Activated B cell treated with CpG ODN at 0.5 μM for 24 hours (primary cell): ENCODE results near the gene GIPC2. TPM values are rescaled to one million over a fixed set of nuclear protein-coding genes. Genes with fewer than 3 reads are reported as not detected.

Experiments
- ATAC-seq: fragments of 200-7000 bp; cut with Tn5 transposase; one replicate; pipeline ENCODE4 v1.10.0; 2021; ENCODE audit warnings: low read depth, mild to moderate bottlenecking, moderate library complexity
- CTCF ChIA-PET: fragments of 350-600 bp; sonication (Branson Sonifier 250); formaldehyde crosslinking; loops from one replicate; lab custom pipeline; 2021; ENCODE audit warnings: antibody characterized with exemption; lab: Charles Lee
- POLR2A ChIA-PET: fragments of 350-600 bp; sonication (Branson Sonifier 250); formaldehyde crosslinking; loops from one replicate; lab custom pipeline; 2021; ENCODE audit warnings: antibody characterized with exemption; lab: Charles Lee
- DNase-seq: peaks from one replicate; pipeline ENCODE4 v3.0.0; 2022
- H3K27ac Mint-ChIP-seq: one replicate; pipeline ENCODE4 v1.8.0; 2020; ENCODE audit warnings: mixed read lengths
- H3K27me3 Mint-ChIP-seq: one replicate; pipeline ENCODE4 v1.8.0; 2021; ENCODE audit warnings: mixed read lengths
- H3K36me3 Mint-ChIP-seq: one replicate; pipeline ENCODE4 v1.8.0; 2021; ENCODE audit warnings: low read depth, mixed read lengths
- H3K4me1 Mint-ChIP-seq: one replicate; pipeline ENCODE4 v1.8.0; 2021; ENCODE audit warnings: mixed read lengths
- H3K4me3 Mint-ChIP-seq: one replicate; pipeline ENCODE4 v1.8.0; 2020; ENCODE audit warnings: mild to moderate bottlenecking, mixed read lengths
- H3K9me3 Mint-ChIP-seq: one replicate; pipeline ENCODE4 v1.8.0; 2020; ENCODE audit warnings: mixed read lengths
- intact Hi-C: fragments of 100-400 bp; cut with micrococcal nuclease; formaldehyde crosslinking; loops from one replicate; pipeline ENCODE4 v1.15.1; 2024
- total RNA-seq: library from RNA; stranded (reverse); gene quantifications from 2 replicates; pipeline ENCODE4 v1.2.3, GENCODE V29; 2022
- TF ChIP-seq, protein P1 (sequence below): fragments of 200-600 bp; IDR thresholded peaks from one replicate; pipeline ENCODE4 v1.8.0; 2022; ENCODE audit warnings: antibody characterized with exemption, mild to moderate bottlenecking

GIPC2 gene
- total RNA-seq, 1 donor from 2014 or later, result not detected

DNA sequence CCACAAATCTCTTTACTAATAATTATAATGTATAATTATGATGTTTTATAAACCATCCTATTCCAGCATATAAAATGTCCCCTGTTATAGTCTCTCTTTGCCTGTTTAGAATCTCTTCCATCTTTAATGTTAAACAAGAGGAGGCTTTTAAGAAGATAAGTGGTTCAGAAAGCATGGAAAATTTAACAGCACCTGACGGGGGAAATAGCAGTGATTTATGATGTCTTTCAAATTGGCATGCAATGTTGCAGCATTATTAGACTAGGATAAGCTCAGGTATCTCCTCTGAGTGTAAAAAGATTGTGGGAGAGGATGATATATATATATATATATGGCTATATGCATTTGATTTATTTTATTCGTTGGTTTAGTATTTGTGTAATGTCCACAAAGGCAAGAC is 24.4 kb downstream of the GIPC2 start:
- DNase-seq, result no peak
- H3K4me3 Mint-ChIP-seq, result no peak overlapping the region
- CTCF ChIA-PET, result no interaction called here
- no peaks in the 10 kb centered on the region for H3K36me3 Mint-ChIP-seq
- no peak overlapping the region for H3K27ac Mint-ChIP-seq
- POLR2A ChIA-PET, result no interaction called here
- intact Hi-C loops, result no loop called here
- no peak for ATAC-seq
- TF ChIP-seq, protein P1, sequence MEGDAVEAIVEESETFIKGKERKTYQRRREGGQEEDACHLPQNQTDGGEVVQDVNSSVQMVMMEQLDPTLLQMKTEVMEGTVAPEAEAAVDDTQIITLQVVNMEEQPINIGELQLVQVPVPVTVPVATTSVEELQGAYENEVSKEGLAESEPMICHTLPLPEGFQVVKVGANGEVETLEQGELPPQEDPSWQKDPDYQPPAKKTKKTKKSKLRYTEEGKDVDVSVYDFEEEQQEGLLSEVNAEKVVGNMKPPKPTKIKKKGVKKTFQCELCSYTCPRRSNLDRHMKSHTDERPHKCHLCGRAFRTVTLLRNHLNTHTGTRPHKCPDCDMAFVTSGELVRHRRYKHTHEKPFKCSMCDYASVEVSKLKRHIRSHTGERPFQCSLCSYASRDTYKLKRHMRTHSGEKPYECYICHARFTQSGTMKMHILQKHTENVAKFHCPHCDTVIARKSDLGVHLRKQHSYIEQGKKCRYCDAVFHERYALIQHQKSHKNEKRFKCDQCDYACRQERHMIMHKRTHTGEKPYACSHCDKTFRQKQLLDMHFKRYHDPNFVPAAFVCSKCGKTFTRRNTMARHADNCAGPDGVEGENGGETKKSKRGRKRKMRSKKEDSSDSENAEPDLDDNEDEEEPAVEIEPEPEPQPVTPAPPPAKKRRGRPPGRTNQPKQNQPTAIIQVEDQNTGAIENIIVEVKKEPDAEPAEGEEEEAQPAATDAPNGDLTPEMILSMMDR, result no peak
- H3K4me1 Mint-ChIP-seq, result no peaks in the 10 kb centered on the region
- H3K9me3 Mint-ChIP-seq, result no peaks in the 10 kb centered on the region
- peaks cover 15% of the 10 kb centered on the region for H3K27me3 Mint-ChIP-seq

DNA sequence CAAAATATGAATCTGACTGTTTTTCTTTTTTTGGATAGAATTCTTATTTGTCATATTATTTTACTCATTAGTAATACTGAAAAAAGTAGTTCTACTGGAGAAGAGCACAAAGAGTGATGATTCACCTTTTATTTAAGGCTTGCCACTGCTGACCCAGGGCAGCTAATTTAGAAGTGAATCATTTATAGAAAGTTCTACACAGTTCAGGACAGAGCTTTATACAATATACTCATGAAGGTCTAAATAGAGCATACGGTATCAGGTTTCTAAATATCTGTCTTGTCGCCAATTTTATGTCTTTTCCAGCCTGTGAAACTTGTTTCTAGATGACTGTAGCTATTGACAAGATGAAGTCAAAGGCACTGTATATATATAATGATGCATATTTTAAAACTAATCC is 25.0 kb downstream of the GIPC2 start:
- Mint-ChIP-seq H3K4me3 (no peak overlapping the region), H3K4me1 (no peaks in the 10 kb centered on the region), H3K27ac (no peak overlapping the region), H3K9me3 (no peaks in the 10 kb centered on the region), H3K36me3 (no peaks in the 10 kb centered on the region), H3K27me3 (peaks cover 13% of the 10 kb centered on the region)
- ChIA-PET CTCF (no interaction called here), POLR2A (no interaction called here)
- intact Hi-C loops, result no loop called here
- TF ChIP-seq, protein P1, result no peak
- DNase-seq (no peak), ATAC-seq (no peak)

DNA sequence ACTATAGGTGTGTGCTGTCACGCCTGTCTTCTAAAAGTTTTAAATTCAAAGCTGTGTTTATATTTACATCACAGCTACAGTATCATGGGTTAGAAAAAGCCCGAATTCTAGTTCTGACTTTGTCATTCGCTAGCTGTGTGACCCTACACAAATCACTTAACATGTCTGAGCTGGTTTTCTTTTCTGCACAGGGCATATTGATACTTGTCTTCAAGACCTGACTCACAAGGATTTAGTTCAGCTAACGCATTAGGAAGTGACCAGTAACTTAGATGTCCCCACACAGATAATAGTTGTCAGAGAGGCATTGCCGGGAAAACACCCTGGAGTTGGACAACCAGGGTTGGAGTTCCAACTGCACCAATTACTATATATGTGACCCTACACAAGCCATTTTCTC is 25.9 kb downstream of the GIPC2 start:
- H3K4me1 Mint-ChIP-seq, result no peaks in the 10 kb centered on the region
- ChIA-PET CTCF (no interaction called here), POLR2A (no interaction called here)
- H3K27me3 Mint-ChIP-seq, result peaks cover 13% of the 10 kb centered on the region
- DNase-seq, result no peak
- H3K4me3 Mint-ChIP-seq, result no peak overlapping the region
- TF ChIP-seq, protein P1, result no peak
- no peaks in the 10 kb centered on the region for H3K9me3 Mint-ChIP-seq
- no peak for ATAC-seq
- intact Hi-C loops, result no loop called here
- H3K36me3 Mint-ChIP-seq, result no peaks in the 10 kb centered on the region
- H3K27ac Mint-ChIP-seq, result no peak overlapping the region

DNA sequence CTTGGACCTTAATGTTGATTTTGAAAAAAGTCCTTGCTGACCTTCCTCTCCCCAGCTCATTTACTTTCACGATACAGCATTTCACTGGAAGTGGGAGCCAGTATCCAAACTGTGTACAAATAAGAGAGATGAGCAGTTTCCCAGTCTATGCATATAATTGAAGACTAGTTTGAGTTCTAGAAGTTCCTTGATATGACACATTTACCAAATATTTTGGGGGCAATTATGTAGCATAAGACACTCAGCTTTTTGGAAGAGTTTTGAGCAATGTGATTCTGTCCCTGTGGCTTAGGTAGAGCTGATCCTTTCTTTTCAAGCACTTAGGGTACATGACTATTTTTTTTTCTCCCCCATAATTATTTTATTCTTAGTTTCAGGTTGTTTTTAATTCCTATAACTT is 26.4 kb downstream of the GIPC2 start:
- Mint-ChIP-seq H3K27me3 (peaks cover 13% of the 10 kb centered on the region), H3K27ac (no peak overlapping the region), H3K36me3 (no peaks in the 10 kb centered on the region), H3K9me3 (no peaks in the 10 kb centered on the region), H3K4me3 (no peak overlapping the region), H3K4me1 (no peaks in the 10 kb centered on the region)
- ChIA-PET POLR2A (no interaction called here), CTCF (no interaction called here)
- ATAC-seq (no peak), DNase-seq (no peak)
- intact Hi-C loops, result no loop called here
- TF ChIP-seq, protein P1, result no peak

DNA sequence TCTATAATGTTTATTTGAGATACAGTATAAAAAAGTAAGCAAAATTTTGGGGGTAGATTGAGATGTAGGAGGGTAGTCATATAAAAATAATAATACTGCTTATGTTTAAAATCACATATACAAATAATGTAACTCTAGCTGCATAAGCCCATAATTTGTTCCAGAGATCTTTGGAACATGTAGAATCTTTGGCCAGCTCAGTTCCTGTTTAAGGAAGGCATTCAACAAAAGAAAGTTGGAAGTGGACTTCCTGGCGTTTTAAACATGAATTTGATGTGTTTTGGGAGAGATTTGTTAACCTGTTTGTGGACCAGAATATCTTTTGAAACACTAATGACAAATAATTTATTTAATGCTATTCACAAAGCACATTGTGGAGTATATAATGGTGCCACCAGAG is 27.7 kb downstream of the GIPC2 start:
- no peaks in the 10 kb centered on the region for H3K9me3 Mint-ChIP-seq
- no peak overlapping the region for H3K4me3 Mint-ChIP-seq
- DNase-seq, result no peak
- intact Hi-C loops, result no loop called here
- no peak for ATAC-seq
- no peak overlapping the region for H3K27ac Mint-ChIP-seq
- ChIA-PET CTCF (no interaction called here), POLR2A (no interaction called here)
- H3K36me3 Mint-ChIP-seq, result no peaks in the 10 kb centered on the region
- TF ChIP-seq, protein P1, result no peak
- no peaks in the 10 kb centered on the region for H3K4me1 Mint-ChIP-seq
- H3K27me3 Mint-ChIP-seq, result peaks cover 9% of the 10 kb centered on the region
